ENCODE data around the gene MUCL3. TPM values are rescaled to one million over a fixed set of nuclear protein-coding genes. Genes with fewer than 3 reads are reported as not detected.

MUCL3 gene
- total RNA-seq, 1 donor from 2014 or later, result not detected

- Histone ChIP-seq H3K4me3 (ENCODE audit: insufficient read depth, low read depth, low read length) (no peak overlapping the region), H3K4me1 (ENCODE audit: insufficient read depth, low read length) (peaks cover 4% of the 10 kb centered on the region), H3K27me3 (ENCODE audit: insufficient read depth, low read length) (no peaks in the 10 kb centered on the region), H3K27ac (ENCODE audit: low read depth, low read length) (no peak overlapping the region), H3K9me3 (ENCODE audit: insufficient read depth, low read depth, low read length) (no peaks in the 10 kb centered on the region), H4K20me1 (ENCODE audit: insufficient read depth, low read length) (no peaks in the 10 kb centered on the region), H3K9ac (ENCODE audit: low read length) (no peak overlapping the region), H2AFZ (ENCODE audit: low read depth, low read length) (no peak overlapping the region), H3K79me2 (ENCODE audit: insufficient read depth, low read length) (no peaks in the 10 kb centered on the region), H3K36me3 (ENCODE audit: insufficient read depth, low read length) (no peaks in the 10 kb centered on the region), H3K4me2 (ENCODE audit: low read length) (no peak overlapping the region)
- TF ChIP-seq EZH2 (IDR thresholded peaks at IDR 0.05; ENCODE audit: insufficient read depth, low read length), result no peak
- TF ChIP-seq CTCF (IDR thresholded peaks at IDR 0.05; ENCODE audit: insufficient read depth, low read depth, low read length), result no peak
- no peak overlapping the region for H3K27ac Mint-ChIP-seq (ENCODE audit: unreplicated experiment)
- FAIRE-seq (no peak), DNase-seq (ENCODE audit: low read depth) (no peak)
- no peaks in the 10 kb centered on the region for H3K9me3 Mint-ChIP-seq (ENCODE audit: unreplicated experiment)
- H3K4me1 Mint-ChIP-seq (ENCODE audit: low read depth, unreplicated experiment), result peaks cover 4% of the 10 kb centered on the region
- no peaks in the 10 kb centered on the region for H3K36me3 Mint-ChIP-seq (ENCODE audit: low read depth, unreplicated experiment)
- H3K4me3 Mint-ChIP-seq (ENCODE audit: unreplicated experiment), result no peak overlapping the region
- H3K27me3 Mint-ChIP-seq (ENCODE audit: low read depth, unreplicated experiment), result no peaks in the 10 kb centered on the region
Observed at GRCh38 chr6:31002471-31002870, 61.7 kb downstream of the MUCL3 start.

Other genes starting within 250 kb of the MUCL3 start
- gene NRM, start 250.0 kb upstream of the MUCL3 start, total RNA-seq, result 12.2 and 12.8 TPM in 2 replicates
- 25.2 and 25.4 TPM in 2 replicates for gene MDC1, start 223.7 kb upstream of the MUCL3 start, total RNA-seq
- 815 and 887 TPM in 2 replicates for gene TUBB, start 220.6 kb upstream of the MUCL3 start, total RNA-seq
- 77.6 and 85.2 TPM in 2 replicates for gene FLOT1, start 198.3 kb upstream of the MUCL3 start, total RNA-seq
- gene IER3, start 196.4 kb upstream of the MUCL3 start, total RNA-seq, result 216 and 221 TPM in 2 replicates
- 144 and 156 TPM in 2 replicates for gene DDR1, start 56.5 kb upstream of the MUCL3 start, total RNA-seq
- gene GTF2H4, start 32.8 kb upstream of the MUCL3 start, total RNA-seq, result 34.3 and 41.3 TPM in 2 replicates
- 19.8 and 21.6 TPM in 2 replicates for gene VARS2, start 26.7 kb upstream of the MUCL3 start, total RNA-seq
- not detected in 2 replicates for gene SFTA2, start 8.8 kb upstream of the MUCL3 start, total RNA-seq
- not detected in 2 replicates for gene MUC21, start 42.7 kb downstream of the MUCL3 start, total RNA-seq
- 0.05 TPM in 1 of 2 replicates, not detected in the other for gene MUC22, start 69.5 kb downstream of the MUCL3 start, total RNA-seq
- 4.6 and 6.4 TPM in 2 replicates for gene C6orf15, start 171.6 kb downstream of the MUCL3 start, total RNA-seq
- gene PSORS1C1, start 173.8 kb downstream of the MUCL3 start, total RNA-seq, result 8.8 and 9.2 TPM in 2 replicates
- gene CDSN, start 179.5 kb downstream of the MUCL3 start, total RNA-seq, result 0.22 and 0.27 TPM in 2 replicates
- gene PSORS1C2, start 198.1 kb downstream of the MUCL3 start, total RNA-seq, result not detected in 2 replicates
- gene CCHCR1, start 216.8 kb downstream of the MUCL3 start, total RNA-seq, result 10.2 and 11.5 TPM in 2 replicates
- 1.5 and 2.5 TPM in 2 replicates for gene TCF19, start 217.6 kb downstream of the MUCL3 start, total RNA-seq
- gene POU5F1, start 229.7 kb downstream of the MUCL3 start, total RNA-seq, result 5.4 and 6.3 TPM in 2 replicates

Measured in astrocyte (in vitro differentiated cells and primary cell).